KOPT-K1 (cell line): Measurements from ENCODE around the gene TCF12.

Experiments used
- H3K27ac ChIP-seq: fragments of 200-600 bp; sonication (generic); 2 replicates; pipeline ENCODE4 v1.5.1; 2016; ENCODE audit warnings: antibody characterized with exemption, mild to moderate bottlenecking, low read depth, low read length; ENCODE audit not compliant: poor library complexity, severe bottlenecking
- H3K36me3 ChIP-seq: fragments of 200-600 bp; sonication (generic); 2 replicates; pipeline ENCODE4 v1.5.1; 2017; ENCODE audit warnings: antibody characterized with exemption, mild to moderate bottlenecking, low read length, moderate library complexity; ENCODE audit not compliant: insufficient read depth
- H3K9me3 ChIP-seq: fragments of 200-600 bp; sonication (generic); 2 replicates; pipeline ENCODE4 v1.5.1; 2017; ENCODE audit warnings: antibody characterized with exemption, low read length, mild to moderate bottlenecking; ENCODE audit not compliant: insufficient read depth, poor library complexity, severe bottlenecking

The TCF12 gene

GRCh38 chr15:56918046-56918938 lies at the start of gene TCF12:
Gene TCF12, plus strand, starts transcription at chr15:56918644. Its CDS starts 1,270 bp downstream, at chr15:56919914.
- peaks cover 18% of the 10 kb centered on the region for H3K36me3 ChIP-seq
- no peaks in the 10 kb centered on the region for H3K9me3 ChIP-seq
- peak within 1 kb of the TSS; percentile 98 for H3K27ac ChIP-seq

- Histone ChIP-seq H3K9me3 (no peaks in the 10 kb centered on the region), H3K27ac (no peak overlapping the region), H3K36me3 (no peaks in the 10 kb centered on the region)
Measured at GRCh38 chr15:56869573-56869972, 48.9 kb upstream of the TCF12 start.

- Histone ChIP-seq H3K36me3 (no peaks in the 10 kb centered on the region), H3K27ac (no peak overlapping the region), H3K9me3 (no peaks in the 10 kb centered on the region)
Measured at GRCh38 chr15:56871185-56871584, 47.3 kb upstream of the TCF12 start.

GRCh38 chr15:56871867-56872266 lies 46.6 kb upstream of the TCF12 start:
- no peak overlapping the region for H3K27ac ChIP-seq
- H3K9me3 ChIP-seq, result no peaks in the 10 kb centered on the region
- no peaks in the 10 kb centered on the region for H3K36me3 ChIP-seq

- no peaks in the 10 kb centered on the region for H3K36me3 ChIP-seq
- no peaks in the 10 kb centered on the region for H3K9me3 ChIP-seq
Measured at GRCh38 chr15:56877255-56877970, 41.0 kb upstream of the TCF12 start.

GRCh38 chr15:56879502-56879901 lies 38.9 kb upstream of the TCF12 start:
- H3K9me3 ChIP-seq, result no peaks in the 10 kb centered on the region
- no peak overlapping the region for H3K27ac ChIP-seq
- H3K36me3 ChIP-seq, result no peaks in the 10 kb centered on the region

More at GRCh38 chr15:56877255-56877970, 41.0 kb upstream of the TCF12 start:
- H3K27ac ChIP-seq, result no peak overlapping the region

- Histone ChIP-seq H3K27ac (no peak overlapping the region), H3K36me3 (no peaks in the 10 kb centered on the region), H3K9me3 (no peaks in the 10 kb centered on the region)
Measured at GRCh38 chr15:56883088-56883487, 35.4 kb upstream of the TCF12 start.

GRCh38 chr15:56886363-56886931 lies 32.0 kb upstream of the TCF12 start:
- H3K27ac ChIP-seq, result peak overlapping the region; percentile 90
- H3K36me3 ChIP-seq, result no peaks in the 10 kb centered on the region
- no peaks in the 10 kb centered on the region for H3K9me3 ChIP-seq

GRCh38 chr15:56886932-56887781 lies 31.3 kb upstream of the TCF12 start:
- no peaks in the 10 kb centered on the region for H3K36me3 ChIP-seq
- H3K9me3 ChIP-seq, result no peaks in the 10 kb centered on the region
- H3K27ac ChIP-seq, result peak overlapping the region; percentile 90

- Histone ChIP-seq H3K9me3 (no peaks in the 10 kb centered on the region), H3K27ac (peak overlapping the region; percentile 90), H3K36me3 (no peaks in the 10 kb centered on the region)
Measured at GRCh38 chr15:56887782-56888438, 30.5 kb upstream of the TCF12 start.

GRCh38 chr15:56890038-56890437 lies 28.4 kb upstream of the TCF12 start:
- Histone ChIP-seq H3K9me3 (no peaks in the 10 kb centered on the region), H3K27ac (no peak overlapping the region), H3K36me3 (no peaks in the 10 kb centered on the region)

GRCh38 chr15:56891852-56892440 lies 26.5 kb upstream of the TCF12 start:
- no peaks in the 10 kb centered on the region for H3K36me3 ChIP-seq
- no peak overlapping the region for H3K27ac ChIP-seq
- H3K9me3 ChIP-seq, result no peaks in the 10 kb centered on the region

GRCh38 chr15:56892659-56893363 lies 25.6 kb upstream of the TCF12 start:
- H3K9me3 ChIP-seq, result no peaks in the 10 kb centered on the region
- H3K27ac ChIP-seq, result no peak overlapping the region
- no peaks in the 10 kb centered on the region for H3K36me3 ChIP-seq
